GM21360 (cell line): Measurements from ENCODE around the gene NOM1.
"Not testable (repeated sequence)": the region's sequence is repeated elsewhere in the genome, so short reads cannot be mapped to it uniquely, and the experiment has no call there.

Source experiments
- ATAC-seq: cut with Tn5 transposase; IDR thresholded peaks from one replicate; pipeline ENCODE4 v1.9.1; 2021; ENCODE audit warnings: mild to moderate bottlenecking, moderate library complexity; ENCODE audit not compliant: unreplicated experiment

NOM1 gene

GRCh38 chr7:156949541-156950380 is at the start of gene NOM1:
NOM1 (plus strand) TSS chr7:156949712; CDS start chr7:156949738, 26 bp downstream.
- ATAC-seq: peak; percentile 87

GRCh38 chr7:156900093-156900492 is 49.4 kb upstream of the NOM1 start:
- not testable (repeated sequence) for ATAC-seq

GRCh38 chr7:156903232-156903909 is 46.1 kb upstream of the NOM1 start:
- no peak for ATAC-seq

- ATAC-seq: no peak
Observed at GRCh38 chr7:156906200-156906649, 43.3 kb upstream of the NOM1 start.

- no peak for ATAC-seq
Observed at GRCh38 chr7:156907656-156908055, 41.9 kb upstream of the NOM1 start.

- not testable (repeated sequence) for ATAC-seq
Observed at GRCh38 chr7:156909574-156910252, 39.8 kb upstream of the NOM1 start.

- no peak for ATAC-seq
Observed at GRCh38 chr7:156918635-156919034, 30.9 kb upstream of the NOM1 start.

GRCh38 chr7:156919132-156919713 is 30.3 kb upstream of the NOM1 start:
- ATAC-seq: no peak

GRCh38 chr7:156920076-156920475 is 29.4 kb upstream of the NOM1 start:
- ATAC-seq: no peak

- ATAC-seq: not testable (repeated sequence)
Observed at GRCh38 chr7:156920487-156921373, 28.8 kb upstream of the NOM1 start.

- ATAC-seq: not testable (repeated sequence)
Observed at GRCh38 chr7:156922304-156922703, 27.2 kb upstream of the NOM1 start.

GRCh38 chr7:156925821-156926220 is 23.7 kb upstream of the NOM1 start:
- not testable (repeated sequence) for ATAC-seq

GRCh38 chr7:156927571-156928405 is 21.7 kb upstream of the NOM1 start:
- ATAC-seq: no peak

GRCh38 chr7:156928406-156928747 is 21.1 kb upstream of the NOM1 start:
- no peak for ATAC-seq

- ATAC-seq: no peak
Observed at GRCh38 chr7:156929789-156930539, 19.5 kb upstream of the NOM1 start.

- ATAC-seq: no peak
Observed at GRCh38 chr7:156932006-156932405, 17.5 kb upstream of the NOM1 start.

GRCh38 chr7:156935250-156935649 is 14.3 kb upstream of the NOM1 start:
- ATAC-seq: no peak

- not testable (repeated sequence) for ATAC-seq
Observed at GRCh38 chr7:156936766-156937165, 12.7 kb upstream of the NOM1 start.
